GM12875 (cell line): ENCODE results near the gene GID4.

Experiments
- H3K4me3 ChIP-seq: one replicate; pipeline ENCODE4 v1.5.1; 2011; ENCODE audit warnings: low read depth, low read length, control low read depth
- CTCF ChIP-seq: IDR thresholded peaks from 2 replicates; pipeline ENCODE4 v1.5.1; 2011; ENCODE audit warnings: low read depth, mild to moderate bottlenecking, control low read depth, inconsistent platforms, low read length, moderate library complexity, borderline replicate concordance; ENCODE audit not compliant: insufficient read depth

GID4 gene

GRCh38 chr17:18043491-18043890, 4.3 kb downstream of the GID4 start:
- H3K4me3 ChIP-seq, result no peak overlapping the region
- no peak for TF ChIP-seq CTCF

- H3K4me3 ChIP-seq, result no peak overlapping the region
- no peak for TF ChIP-seq CTCF
These were observed 5.4 kb downstream of the GID4 start for GRCh38 chr17:18044609-18045008.

GRCh38 chr17:18045691-18046350, 6.6 kb downstream of the GID4 start:
- no peak for TF ChIP-seq CTCF
- H3K4me3 ChIP-seq, result no peak overlapping the region

GRCh38 chr17:18055597-18055996, 16.4 kb downstream of the GID4 start:
- TF ChIP-seq CTCF, result no peak
- no peak overlapping the region for H3K4me3 ChIP-seq

- TF ChIP-seq CTCF, result no peak
- H3K4me3 ChIP-seq, result no peak overlapping the region
These were observed 17.0 kb downstream of the GID4 start for GRCh38 chr17:18056214-18056613.

GRCh38 chr17:18059283-18059682, 20.1 kb downstream of the GID4 start:
- no peak for TF ChIP-seq CTCF
- H3K4me3 ChIP-seq, result no peak overlapping the region

- TF ChIP-seq CTCF, result no peak
- no peak overlapping the region for H3K4me3 ChIP-seq
These were observed 24.8 kb downstream of the GID4 start for GRCh38 chr17:18064053-18064452.
